Measurements from ENCODE around the gene ZNF593. TPM values are rescaled to one million over a fixed set of nuclear protein-coding genes. Genes with fewer than 3 reads are reported as not detected.

Gene ZNF593
- total and polyA plus RNA-seq, 12 donors: 10.7 to 159 (median 19.1) TPM

GRCh38 chr1:26187882-26188281 lies 18.2 kb downstream of the ZNF593 start:
- no peaks in the 10 kb centered on the region for H3K27me3 ChIP-seq
- WGBS, 2 donors: 95 to 96% methylated on average over 6 of the region's 6 CpGs
- no peaks in the 10 kb centered on the region for H3K9me3 ChIP-seq
- DNase-seq (no peak), ATAC-seq (no peak)
- no peaks in the 10 kb centered on the region for H3K36me3 ChIP-seq
- H3K27ac ChIP-seq: no peak overlapping the region
- H3K4me3 ChIP-seq: no peak overlapping the region
- intact Hi-C loops (cut with DNase I): loop anchor here in 1 of 10 donors (10.0 kb wide), 1 partner anchor 137 kb away; no protein-coding TSS in a partner anchor
- TF ChIP-seq, protein P1, sequence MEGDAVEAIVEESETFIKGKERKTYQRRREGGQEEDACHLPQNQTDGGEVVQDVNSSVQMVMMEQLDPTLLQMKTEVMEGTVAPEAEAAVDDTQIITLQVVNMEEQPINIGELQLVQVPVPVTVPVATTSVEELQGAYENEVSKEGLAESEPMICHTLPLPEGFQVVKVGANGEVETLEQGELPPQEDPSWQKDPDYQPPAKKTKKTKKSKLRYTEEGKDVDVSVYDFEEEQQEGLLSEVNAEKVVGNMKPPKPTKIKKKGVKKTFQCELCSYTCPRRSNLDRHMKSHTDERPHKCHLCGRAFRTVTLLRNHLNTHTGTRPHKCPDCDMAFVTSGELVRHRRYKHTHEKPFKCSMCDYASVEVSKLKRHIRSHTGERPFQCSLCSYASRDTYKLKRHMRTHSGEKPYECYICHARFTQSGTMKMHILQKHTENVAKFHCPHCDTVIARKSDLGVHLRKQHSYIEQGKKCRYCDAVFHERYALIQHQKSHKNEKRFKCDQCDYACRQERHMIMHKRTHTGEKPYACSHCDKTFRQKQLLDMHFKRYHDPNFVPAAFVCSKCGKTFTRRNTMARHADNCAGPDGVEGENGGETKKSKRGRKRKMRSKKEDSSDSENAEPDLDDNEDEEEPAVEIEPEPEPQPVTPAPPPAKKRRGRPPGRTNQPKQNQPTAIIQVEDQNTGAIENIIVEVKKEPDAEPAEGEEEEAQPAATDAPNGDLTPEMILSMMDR (IDR thresholded peaks at IDR 0.05): no peak
- H3K4me1 ChIP-seq: no peaks in the 10 kb centered on the region

GRCh38 chr1:26188477-26188876 lies 18.8 kb downstream of the ZNF593 start:
- Histone ChIP-seq H3K9me3 (no peaks in the 10 kb centered on the region), H3K36me3 (no peaks in the 10 kb centered on the region), H3K4me3 (no peak overlapping the region), H3K27ac (no peak overlapping the region), H3K27me3 (no peaks in the 10 kb centered on the region), H3K4me1 (no peaks in the 10 kb centered on the region)
- ATAC-seq: peak in 1 of 8 donors; percentile 21
- 93 to 95% methylated on average over 8 of the region's 8 CpGs for WGBS, 2 donors
- TF ChIP-seq, protein P1 (IDR thresholded peaks at IDR 0.05): no peak
- DNase-seq: no peak
- intact Hi-C loops (cut with DNase I): loop anchor here in 1 of 10 donors (10.0 kb wide), 1 partner anchor 136 kb away; no protein-coding TSS in a partner anchor

GRCh38 chr1:26189331-26189730 lies 19.6 kb downstream of the ZNF593 start:
- intact Hi-C loops (cut with DNase I): loop anchor here in 1 of 10 donors (10.0 kb wide), 1 partner anchor 135 kb away; no protein-coding TSS in a partner anchor
- 80 to 81% methylated on average over 6 of the region's 6 CpGs for WGBS, 2 donors
- Histone ChIP-seq H3K4me1 (no peaks in the 10 kb centered on the region), H3K27ac (no peak overlapping the region), H3K9me3 (no peaks in the 10 kb centered on the region), H3K36me3 (no peaks in the 10 kb centered on the region), H3K4me3 (no peak overlapping the region), H3K27me3 (no peaks in the 10 kb centered on the region)
- no peak for DNase-seq
- TF ChIP-seq, protein P1 (IDR thresholded peaks at IDR 0.05): no peak
- ATAC-seq: no peak

DNA sequence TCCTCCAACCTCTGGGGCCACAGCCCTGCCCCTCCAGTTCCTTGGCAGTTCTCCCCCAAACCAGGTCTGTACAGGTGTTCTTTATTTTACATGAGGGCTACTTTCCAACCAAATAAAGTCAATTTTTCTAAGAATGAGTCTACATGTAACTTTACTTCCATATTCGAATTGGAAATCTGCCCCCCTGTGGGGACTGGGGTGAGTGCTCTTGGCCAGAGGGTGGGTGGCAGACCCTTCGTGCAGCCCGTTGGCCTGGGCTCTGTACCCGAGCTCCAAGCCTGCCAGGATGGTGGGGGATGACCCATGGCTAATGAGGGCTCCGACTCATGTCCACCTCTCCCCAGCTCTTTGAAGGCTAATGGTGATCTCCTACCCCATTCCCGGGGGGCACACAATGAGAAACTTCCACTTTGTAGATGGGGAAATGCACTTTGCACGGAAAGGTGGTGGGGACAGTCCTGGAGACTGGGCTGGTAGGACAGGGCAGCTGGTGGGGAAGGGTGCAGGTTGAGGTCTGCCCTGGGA lies 20.1 kb downstream of the ZNF593 start:
- WGBS, 2 donors: 86 to 87% methylated on average over 7 of the region's 7 CpGs
- no peak overlapping the region for H3K27ac ChIP-seq
- no peaks in the 10 kb centered on the region for H3K9me3 ChIP-seq
- TF ChIP-seq, protein P1 (IDR thresholded peaks at IDR 0.05): no peak
- no peaks in the 10 kb centered on the region for H3K4me1 ChIP-seq
- no peak for DNase-seq
- no peak for ATAC-seq
- H3K36me3 ChIP-seq: no peaks in the 10 kb centered on the region
- no peaks in the 10 kb centered on the region for H3K27me3 ChIP-seq
- no peak overlapping the region for H3K4me3 ChIP-seq
- intact Hi-C loops (cut with DNase I): loop anchor here in 1 of 10 donors (10.0 kb wide), 1 partner anchor 135 kb away; no protein-coding TSS in a partner anchor
